Measurements from ENCODE around the gene ODF2L. TPM values are rescaled to one million over a fixed set of nuclear protein-coding genes. Genes with fewer than 3 reads are reported as not detected.

The ODF2L gene
- total and polyA plus RNA-seq, 2 of the 13 experiments (the other 11 are each of a cell fraction or from before 2014, with no cell fraction given) = 0.07 TPM; not detected in 1

GRCh38 chr1:86430376-86430775 lies 34.3 kb upstream of the ODF2L start:
- CTCF ChIA-PET (ENCODE audit: low intra/inter-chr PET ratio, low total read pairs) = no interaction called here
- Histone ChIP-seq H3K4me2 (ENCODE audit: low read depth, low read length) (no peak overlapping the region), H3K9me3 (ENCODE audit: low read length) (no peaks in the 10 kb centered on the region), H4K20me1 (ENCODE audit: insufficient read depth, low read length) (no peaks in the 10 kb centered on the region), H3K36me3 (replicated peaks in 1 of 2; ENCODE audit: control insufficient read depth in 1 of 2, insufficient read depth in 2 of 2, low read length in 2 of 2) (no peaks in the 10 kb centered on the region), H2AFZ (ENCODE audit: low read length) (no peak overlapping the region), H3K4me3 (replicated peaks in 1 of 3; ENCODE audit: insufficient read depth in 1 of 3, low read depth in 2 of 3, low read length in 3 of 3) (no peak overlapping the region), H3K27me3 (ENCODE audit: control insufficient read depth in 1 of 2, insufficient read depth in 2 of 2, low read length in 2 of 2) (no peaks in the 10 kb centered on the region; a peak in 1 of 5 replicates), H3K4me1 (ENCODE audit: insufficient read depth, low read length) (no peaks in the 10 kb centered on the region), H3K9ac (ENCODE audit: insufficient read depth, low read depth, low read length) (no peak overlapping the region), H3K27ac (ENCODE audit: extremely low read length, insufficient read depth, low read length) (no peak overlapping the region), H3K79me2 (ENCODE audit: insufficient read depth, low read length) (no peaks in the 10 kb centered on the region)
- FAIRE-seq (no peak), ATAC-seq (no peak), DNase-seq (ENCODE audit: low spot score) (no peak)
- no TSS peak for BruUV-seq (replicated peaks)
- in situ Hi-C loops (cut with HindIII; ENCODE audit: extremely low pct_ligation_motif_present, low pct_unique_long_range_greater_than_20kb) = no loop called here
- intact Hi-C loops (cut with micrococcal nuclease; ENCODE audit: unreplicated experiment) = no loop called here
- POLR2A ChIA-PET = interaction anchor here (0.5 kb wide), 1 partner anchor 985 kb away, joined by 4 read pairs; no protein-coding TSS in a partner anchor
- TF ChIP-seq MIXL1 (CRISPR knock-in tag; IDR thresholded peaks at IDR 0.05) = no peak
- TF ChIP-seq ZNF629 (CRISPR knock-in tag; conservative IDR thresholded peaks at IDR 0.05) = no peak
- no peak for TF ChIP-seq PHF5A (CRISPR knock-in tag; IDR thresholded peaks at IDR 0.05; ENCODE audit: low read depth, unreplicated experiment)
- TF ChIP-seq ZBTB38 (CRISPR knock-in tag; IDR thresholded peaks at IDR 0.05) = no peak
- TF ChIP-seq, protein P1, sequence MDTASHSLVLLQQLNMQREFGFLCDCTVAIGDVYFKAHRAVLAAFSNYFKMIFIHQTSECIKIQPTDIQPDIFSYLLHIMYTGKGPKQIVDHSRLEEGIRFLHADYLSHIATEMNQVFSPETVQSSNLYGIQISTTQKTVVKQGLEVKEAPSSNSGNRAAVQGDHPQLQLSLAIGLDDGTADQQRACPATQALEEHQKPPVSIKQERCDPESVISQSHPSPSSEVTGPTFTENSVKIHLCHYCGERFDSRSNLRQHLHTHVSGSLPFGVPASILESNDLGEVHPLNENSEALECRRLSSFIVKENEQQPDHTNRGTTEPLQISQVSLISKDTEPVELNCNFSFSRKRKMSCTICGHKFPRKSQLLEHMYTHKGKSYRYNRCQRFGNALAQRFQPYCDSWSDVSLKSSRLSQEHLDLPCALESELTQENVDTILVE (CRISPR knock-in tag; IDR thresholded peaks at IDR 0.05) = no peak
- no peak for TF ChIP-seq ELF1 (CRISPR knock-in tag; IDR thresholded peaks at IDR 0.05)
- TF ChIP-seq HDAC2 (CRISPR knock-in tag; IDR thresholded peaks at IDR 0.05) = no peak
- TF ChIP-seq ZNF224 (CRISPR knock-in tag; IDR thresholded peaks at IDR 0.05) = no peak
- no peak for TF ChIP-seq CBX1 (IDR thresholded peaks at IDR 0.05; ENCODE audit: low read depth)
- TF ChIP-seq SETDB1 (CRISPR knock-in tag; IDR thresholded peaks at IDR 0.05; ENCODE audit: borderline replicate concordance) = no peak

DNA sequence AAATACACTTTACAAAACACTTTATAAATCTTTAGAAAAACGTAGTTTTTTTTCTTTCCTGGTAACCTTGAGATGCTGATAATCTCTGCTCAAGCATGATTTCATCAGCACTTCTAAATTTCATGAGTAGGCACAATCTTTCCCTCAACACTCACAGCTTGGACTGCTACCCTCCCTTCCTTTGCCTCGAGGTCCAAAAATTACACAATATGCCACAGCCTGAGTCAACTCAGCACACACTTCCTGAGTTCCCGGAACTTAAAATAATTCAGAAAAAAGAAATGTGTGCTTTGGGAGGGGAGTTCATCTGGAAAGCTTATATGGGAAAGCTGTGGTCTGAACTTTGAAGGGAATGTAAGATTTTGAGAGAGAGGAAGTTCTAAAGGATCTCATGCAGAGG lies 33.7 kb upstream of the ODF2L start:
- no peaks in the 10 kb centered on the region for H4K20me1 ChIP-seq (ENCODE audit: insufficient read depth, low read length)
- BruUV-seq (replicated peaks) = no TSS peak
- no peaks in the 10 kb centered on the region; a peak in 1 of 5 replicates for H3K27me3 ChIP-seq (ENCODE audit: control insufficient read depth in 1 of 2, insufficient read depth in 2 of 2, low read length in 2 of 2)
- POLR2A ChIA-PET = no interaction called here
- H3K79me2 ChIP-seq (ENCODE audit: insufficient read depth, low read length) = no peaks in the 10 kb centered on the region
- no peak overlapping the region for H3K27ac ChIP-seq (ENCODE audit: extremely low read length, insufficient read depth, low read length)
- H3K36me3 ChIP-seq (replicated peaks in 1 of 2; ENCODE audit: control insufficient read depth in 1 of 2, insufficient read depth in 2 of 2, low read length in 2 of 2) = no peaks in the 10 kb centered on the region
- ATAC-seq (no peak; the same call in 2 of the 3 replicates), DNase-seq (ENCODE audit: low spot score) (no peak), FAIRE-seq (no peak)
- in situ Hi-C loops (cut with HindIII; ENCODE audit: extremely low pct_ligation_motif_present, low pct_unique_long_range_greater_than_20kb) (no loop called here), intact Hi-C loops (cut with micrococcal nuclease; ENCODE audit: unreplicated experiment) (loop anchor here (2.0 kb wide), 1 partner anchor 73 kb away; no protein-coding TSS in a partner anchor)
- H3K9ac ChIP-seq (ENCODE audit: insufficient read depth, low read depth, low read length) = no peak overlapping the region
- CTCF ChIA-PET (ENCODE audit: low intra/inter-chr PET ratio, low total read pairs) = no interaction called here
- H3K4me3 ChIP-seq (replicated peaks in 1 of 3; ENCODE audit: insufficient read depth in 1 of 3, low read depth in 2 of 3, low read length in 3 of 3) = no peak overlapping the region
- WGBS (ENCODE audit: low lambda C conversion rate) = under 1% methylated on average over 3 of the region's 3 CpGs
- H3K9me3 ChIP-seq (ENCODE audit: low read length) = no peaks in the 10 kb centered on the region
- H3K4me1 ChIP-seq (ENCODE audit: insufficient read depth, low read length) = no peaks in the 10 kb centered on the region
- H2AFZ ChIP-seq (ENCODE audit: low read length) = no peak overlapping the region
- no peak overlapping the region for H3K4me2 ChIP-seq (ENCODE audit: low read depth, low read length)
- TF ChIP-seq MAFK (conservative IDR thresholded peaks at IDR 0.05 in 1 of 2, IDR thresholded peaks at IDR 0.05 in 1 of 2; ENCODE audit: low read length in 2 of 2) (peak; percentile 5 to 69; a peak in 2 of 4 replicates), CEBPB (IDR thresholded peaks at IDR 0.05; ENCODE audit: borderline replicate concordance, low read depth, low read length) (peak; percentile 7; the same call in 1 of the 2 replicates), GABPA (IDR thresholded peaks at IDR 0.05; ENCODE audit: low read depth, low read length) (no peak), GABPA (CRISPR knock-in tag; IDR thresholded peaks at IDR 0.05; ENCODE audit: low read depth) (peak; percentile 39), HNF4A (CRISPR knock-in tag; IDR thresholded peaks at IDR 0.05) (no peak), FOSL2 (CRISPR knock-in tag; IDR thresholded peaks at IDR 0.05) (peak; percentile 30; the same call in 1 of the 2 replicates), ZNF317 (CRISPR knock-in tag; IDR thresholded peaks at IDR 0.05) (no peak), MAFF (IDR thresholded peaks at IDR 0.05; ENCODE audit: low read depth, low read length) (peak; percentile 58; the same call in 1 of the 2 replicates)
- TF ChIP-seq, protein P2, sequence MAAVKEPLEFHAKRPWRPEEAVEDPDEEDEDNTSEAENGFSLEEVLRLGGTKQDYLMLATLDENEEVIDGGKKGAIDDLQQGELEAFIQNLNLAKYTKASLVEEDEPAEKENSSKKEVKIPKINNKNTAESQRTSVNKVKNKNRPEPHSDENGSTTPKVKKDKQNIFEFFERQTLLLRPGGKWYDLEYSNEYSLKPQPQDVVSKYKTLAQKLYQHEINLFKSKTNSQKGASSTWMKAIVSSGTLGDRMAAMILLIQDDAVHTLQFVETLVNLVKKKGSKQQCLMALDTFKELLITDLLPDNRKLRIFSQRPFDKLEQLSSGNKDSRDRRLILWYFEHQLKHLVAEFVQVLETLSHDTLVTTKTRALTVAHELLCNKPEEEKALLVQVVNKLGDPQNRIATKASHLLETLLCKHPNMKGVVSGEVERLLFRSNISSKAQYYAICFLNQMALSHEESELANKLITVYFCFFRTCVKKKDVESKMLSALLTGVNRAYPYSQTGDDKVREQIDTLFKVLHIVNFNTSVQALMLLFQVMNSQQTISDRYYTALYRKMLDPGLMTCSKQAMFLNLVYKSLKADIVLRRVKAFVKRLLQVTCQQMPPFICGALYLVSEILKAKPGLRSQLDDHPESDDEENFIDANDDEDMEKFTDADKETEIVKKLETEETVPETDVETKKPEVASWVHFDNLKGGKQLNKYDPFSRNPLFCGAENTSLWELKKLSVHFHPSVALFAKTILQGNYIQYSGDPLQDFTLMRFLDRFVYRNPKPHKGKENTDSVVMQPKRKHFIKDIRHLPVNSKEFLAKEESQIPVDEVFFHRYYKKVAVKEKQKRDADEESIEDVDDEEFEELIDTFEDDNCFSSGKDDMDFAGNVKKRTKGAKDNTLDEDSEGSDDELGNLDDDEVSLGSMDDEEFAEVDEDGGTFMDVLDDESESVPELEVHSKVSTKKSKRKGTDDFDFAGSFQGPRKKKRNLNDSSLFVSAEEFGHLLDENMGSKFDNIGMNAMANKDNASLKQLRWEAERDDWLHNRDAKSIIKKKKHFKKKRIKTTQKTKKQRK (IDR thresholded peaks at IDR 0.05; ENCODE audit: low read length) = no peak

Measured in HepG2 (cell line).